Upper lobe of left lung (tissue), 6 donors: ENCODE data around the gene KRTAP9-7. TPM values are rescaled to one million over a fixed set of nuclear protein-coding genes. Genes with fewer than 3 reads are reported as not detected.

Experiments
- ATAC-seq, 2 donors: fragments of 200-7000 bp; cut with Tn5 transposase; one replicate each; pipeline ENCODE4 v1.9.1; 2022; ENCODE audit warnings: mild to moderate bottlenecking in 2 of 2, moderate library complexity in 2 of 2; ENCODE audit not compliant: low FRiP score in 2 of 2
- DNase-seq, 2 donors: peaks; one replicate each; pipeline ENCODE4 v3.0.0-alpha.2; 2019 to 2020
- H3K27ac ChIP-seq, 4 donors: fragments of 200-600 bp; sonication (generic); one replicate each; pipeline ENCODE4 v1.5.1; 2016 to 2019
- H3K27me3 ChIP-seq, 4 donors: fragments of 200-600 bp; sonication (generic); one replicate each; pipeline ENCODE4 v1.5.1; 2017 to 2019
- H3K36me3 ChIP-seq, 4 donors: fragments of 200-600 bp; sonication (generic); one replicate each; pipeline ENCODE4 v1.5.1; 2016 to 2019
- H3K4me1 ChIP-seq, 4 donors: fragments of 200-600 bp; sonication (generic); one replicate each; pipeline ENCODE4 v1.5.1; 2018 to 2019
- H3K4me3 ChIP-seq, 4 donors: fragments of 200-600 bp; sonication (generic); one replicate each; pipeline ENCODE4 v1.5.1; 2017 to 2019; ENCODE audit warnings: mild to moderate bottlenecking in 2 of 4, moderate library complexity in 1 of 4
- H3K9me3 ChIP-seq, 4 donors: fragments of 200-600 bp; sonication (generic); one replicate each; pipeline ENCODE4 v1.5.1; 2018 to 2019
- EP300 ChIP-seq, 4 donors: sonication (generic); formaldehyde crosslinking; IDR thresholded peaks; one replicate each; pipeline ENCODE4 v1.5.1; 2017; ENCODE audit warnings: antibody characterized with exemption in 4 of 4, control low read depth in 2 of 4
- POLR2A ChIP-seq, 4 donors: fragments of 450-650 bp; IDR thresholded peaks; one replicate each; pipeline ENCODE4 v1.5.1; 2016 to 2017; ENCODE audit warnings: antibody characterized with exemption in 4 of 4, mild to moderate bottlenecking in 2 of 4
- POLR2AphosphoS5 ChIP-seq, 2 donors: sonication (generic); formaldehyde crosslinking; IDR thresholded peaks; one replicate each; pipeline ENCODE4 v1.5.1; 2017; ENCODE audit warnings: antibody characterized with exemption in 2 of 2
- WGBS, 2 donors: methylation state at CpG; one replicate each; pipeline ENCODE4 v1.1.5; 2017 to 2018; 5-methylcytosine and 5-hydroxymethylcytosine counted together
- total RNA-seq, 6 donors: library from RNA; depleted of rRNA in 4 of 6; stranded (reverse); fragments of >200 nt in 4 of 6; gene quantifications; one replicate each; pipeline versions ENCODE4 v1.1.0 to v1.2.1, GENCODE V29; 2016 to 2021
- TF ChIP-seq, protein P1 (sequence below), 6 experiments: fragments of 450-650 bp in 4 of 6; fragments of 200-600 bp in 2 of 6; sonication (generic) in 2 of 6; IDR thresholded peaks; one replicate each; pipeline ENCODE4 v1.5.1; 2016 to 2019; ENCODE audit warnings: antibody characterized with exemption in 6 of 6
- donor health status: DM: no; HTN: no; CAD: no; lungs with moderate emphysema.
- donor health status: DM: no; HTN: yes; CAD: no; lungs with severe emphysema.

Gene KRTAP9-7
- total RNA-seq, 6 donors from 2014 or later, result not detected

DNA sequence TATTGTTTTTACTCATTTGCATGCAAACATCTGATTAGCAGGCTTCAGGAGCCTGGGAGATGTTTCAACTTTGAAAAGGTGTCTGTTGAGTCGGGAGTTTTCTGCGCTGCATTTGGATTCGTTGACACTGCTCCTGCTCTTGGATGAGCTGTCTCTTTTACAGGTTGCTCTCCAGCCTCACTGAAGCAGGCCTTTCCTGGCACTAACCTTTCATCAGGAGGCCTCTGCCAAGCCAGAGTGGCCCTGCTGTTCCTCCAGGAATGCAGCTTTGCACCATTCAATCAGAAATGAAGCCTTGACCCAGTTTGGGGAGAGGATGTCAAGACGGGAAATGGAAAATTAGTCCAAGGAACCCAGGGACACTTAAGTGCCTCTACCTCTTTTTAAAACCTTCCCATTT lies 27.5 kb downstream of the KRTAP9-7 start:
- no peak for DNase-seq
- no peaks in the 10 kb centered on the region for H3K27me3 ChIP-seq
- WGBS, 2 donors, result 88% methylated on average over 4 of the region's 4 CpGs
- H3K4me1 ChIP-seq, result peaks cover 0 to 6% (median under 1%) of the 10 kb centered on the region in 4 donors
- TF ChIP-seq, protein P1, sequence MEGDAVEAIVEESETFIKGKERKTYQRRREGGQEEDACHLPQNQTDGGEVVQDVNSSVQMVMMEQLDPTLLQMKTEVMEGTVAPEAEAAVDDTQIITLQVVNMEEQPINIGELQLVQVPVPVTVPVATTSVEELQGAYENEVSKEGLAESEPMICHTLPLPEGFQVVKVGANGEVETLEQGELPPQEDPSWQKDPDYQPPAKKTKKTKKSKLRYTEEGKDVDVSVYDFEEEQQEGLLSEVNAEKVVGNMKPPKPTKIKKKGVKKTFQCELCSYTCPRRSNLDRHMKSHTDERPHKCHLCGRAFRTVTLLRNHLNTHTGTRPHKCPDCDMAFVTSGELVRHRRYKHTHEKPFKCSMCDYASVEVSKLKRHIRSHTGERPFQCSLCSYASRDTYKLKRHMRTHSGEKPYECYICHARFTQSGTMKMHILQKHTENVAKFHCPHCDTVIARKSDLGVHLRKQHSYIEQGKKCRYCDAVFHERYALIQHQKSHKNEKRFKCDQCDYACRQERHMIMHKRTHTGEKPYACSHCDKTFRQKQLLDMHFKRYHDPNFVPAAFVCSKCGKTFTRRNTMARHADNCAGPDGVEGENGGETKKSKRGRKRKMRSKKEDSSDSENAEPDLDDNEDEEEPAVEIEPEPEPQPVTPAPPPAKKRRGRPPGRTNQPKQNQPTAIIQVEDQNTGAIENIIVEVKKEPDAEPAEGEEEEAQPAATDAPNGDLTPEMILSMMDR (IDR thresholded peaks at IDR 0.05), result no peak
- no peak for TF ChIP-seq POLR2A (IDR thresholded peaks at IDR 0.05)
- ATAC-seq, result no peak
- no peak overlapping the region for H3K4me3 ChIP-seq
- H3K9me3 ChIP-seq, result no peaks in the 10 kb centered on the region
- no peak overlapping the region for H3K27ac ChIP-seq
- H3K36me3 ChIP-seq, result no peaks in the 10 kb centered on the region

DNA sequence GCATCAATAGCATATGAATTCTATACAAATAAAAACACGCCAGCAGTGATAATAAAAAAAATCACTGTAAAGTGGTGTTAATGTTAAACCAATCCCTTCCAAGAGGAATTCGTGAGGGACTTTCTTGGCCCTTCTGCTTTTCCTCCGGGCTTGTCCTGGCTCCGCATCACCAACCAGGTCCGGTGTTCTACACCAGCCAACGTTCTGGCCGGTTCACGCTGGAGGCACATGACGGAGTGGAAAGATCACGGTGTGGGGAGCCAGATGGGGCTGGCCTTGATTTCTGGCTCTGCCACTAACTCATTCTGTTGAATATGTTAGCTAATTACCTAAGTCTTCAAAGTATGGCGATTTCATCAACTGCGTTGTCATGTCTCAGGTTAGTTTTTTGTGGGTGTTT lies 28.6 kb downstream of the KRTAP9-7 start:
- H3K4me3 ChIP-seq, result no peak overlapping the region
- H3K27me3 ChIP-seq, result no peaks in the 10 kb centered on the region
- 77 to 86% methylated on average over 12 of the region's 12 CpGs for WGBS, 2 donors
- H3K9me3 ChIP-seq, result no peaks in the 10 kb centered on the region
- no peak for ATAC-seq
- TF ChIP-seq POLR2A (IDR thresholded peaks at IDR 0.05) (no peak), POLR2AphosphoS5 (IDR thresholded peaks at IDR 0.05) (no peak), EP300 (IDR thresholded peaks at IDR 0.05) (no peak)
- TF ChIP-seq, protein P1 (IDR thresholded peaks at IDR 0.05), result no peak
- H3K27ac ChIP-seq, result no peak overlapping the region
- DNase-seq, result no peak
- no peaks in the 10 kb centered on the region for H3K36me3 ChIP-seq
- H3K4me1 ChIP-seq, result peaks cover 0 to 13% (median 2%) of the 10 kb centered on the region in 4 donors

DNA sequence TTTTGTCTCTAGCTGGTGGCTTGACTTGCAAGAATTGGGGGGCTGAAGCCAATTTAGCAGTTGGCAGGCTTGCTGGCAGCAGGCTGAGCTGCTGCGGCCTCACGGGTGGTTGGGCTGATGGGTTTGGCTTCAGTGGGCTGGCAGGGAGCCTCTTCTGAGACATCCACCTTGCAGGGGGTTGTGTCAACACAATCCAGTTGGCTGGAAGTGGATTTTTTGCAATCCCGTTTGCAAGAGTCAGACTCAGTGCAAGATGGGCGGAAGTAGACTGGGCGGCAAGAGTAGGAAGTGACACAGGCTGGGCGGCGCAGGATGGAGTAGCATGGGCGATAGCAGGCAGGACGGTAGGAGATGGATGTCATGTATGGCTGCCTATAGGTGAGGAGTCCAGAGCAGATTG lies 32.1 kb downstream of the KRTAP9-7 start:
- Histone ChIP-seq H3K36me3 (no peaks in the 10 kb centered on the region), H3K27me3 (no peaks in the 10 kb centered on the region), H3K4me1 (peaks cover 0 to 13% (median 2%) of the 10 kb centered on the region in 4 donors), H3K27ac (peak overlapping the region in 2 of 4 donors; percentile 26 to 53), H3K9me3 (no peaks in the 10 kb centered on the region), H3K4me3 (no peak overlapping the region)
- 72 to 79% methylated on average over 6 to 9 of the region's 9 CpGs for WGBS, 2 donors
- TF ChIP-seq POLR2AphosphoS5 (IDR thresholded peaks at IDR 0.05), result no peak
- no peak for TF ChIP-seq EP300 (IDR thresholded peaks at IDR 0.05)
- TF ChIP-seq, protein P1 (IDR thresholded peaks at IDR 0.05), result no peak
- no peak for TF ChIP-seq POLR2A (IDR thresholded peaks at IDR 0.05)
- ATAC-seq, result peak; percentile 48 to 68
- peak in 1 of 2 donors; percentile 49 for DNase-seq

DNA sequence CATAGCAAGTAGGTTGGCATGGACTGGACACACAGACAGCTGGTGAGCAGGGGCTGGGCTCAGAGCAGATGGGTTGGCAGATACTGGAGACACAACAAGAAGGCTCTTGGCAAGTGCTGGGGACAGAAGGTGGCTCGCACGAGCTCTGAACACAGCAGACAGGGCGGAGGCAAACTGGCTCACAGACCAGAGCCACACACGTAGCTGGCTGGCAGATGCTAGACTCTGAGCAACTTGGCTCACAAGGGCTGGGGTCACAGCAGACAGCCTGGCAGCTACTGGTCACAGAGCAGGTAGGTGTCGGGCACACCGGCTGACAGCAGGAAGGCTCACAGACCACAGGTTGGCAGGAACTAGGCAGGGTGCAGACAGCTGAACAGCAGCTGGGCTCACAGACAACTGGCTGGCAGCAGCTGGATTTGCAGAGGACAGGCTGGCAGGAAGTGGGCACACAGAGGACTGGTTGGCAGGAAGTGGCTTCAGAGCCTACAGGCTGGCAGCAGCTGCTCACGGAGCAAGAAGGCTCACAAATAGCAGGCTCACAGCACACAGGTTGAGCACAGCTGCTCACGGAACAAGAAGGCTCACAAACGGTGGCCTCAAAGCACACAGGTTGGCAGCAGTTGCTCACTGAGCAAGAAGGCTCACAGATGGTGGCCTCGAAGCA lies 32.9 kb downstream of the KRTAP9-7 start:
- Histone ChIP-seq H3K4me1 (peaks cover 0 to 13% (median 2%) of the 10 kb centered on the region in 4 donors), H3K4me3 (peak overlapping the region in 1 of 4 donors; percentile 4), H3K27ac (peak overlapping the region; percentile 26 to 53 (median 38)), H3K9me3 (no peaks in the 10 kb centered on the region), H3K36me3 (no peaks in the 10 kb centered on the region), H3K27me3 (no peaks in the 10 kb centered on the region)
- 40 to 50% methylated on average over 3 to 10 of the region's 10 CpGs for WGBS, 2 donors
- TF ChIP-seq EP300 (IDR thresholded peaks at IDR 0.05) (no peak), POLR2A (IDR thresholded peaks at IDR 0.05) (no peak), POLR2AphosphoS5 (IDR thresholded peaks at IDR 0.05) (peak in 1 of 2 donors; percentile 11)
- TF ChIP-seq, protein P1 (IDR thresholded peaks at IDR 0.05), result no peak
- DNase-seq (peak in 1 of 2 donors; percentile 52), ATAC-seq (peak; percentile 49 to 78)

DNA sequence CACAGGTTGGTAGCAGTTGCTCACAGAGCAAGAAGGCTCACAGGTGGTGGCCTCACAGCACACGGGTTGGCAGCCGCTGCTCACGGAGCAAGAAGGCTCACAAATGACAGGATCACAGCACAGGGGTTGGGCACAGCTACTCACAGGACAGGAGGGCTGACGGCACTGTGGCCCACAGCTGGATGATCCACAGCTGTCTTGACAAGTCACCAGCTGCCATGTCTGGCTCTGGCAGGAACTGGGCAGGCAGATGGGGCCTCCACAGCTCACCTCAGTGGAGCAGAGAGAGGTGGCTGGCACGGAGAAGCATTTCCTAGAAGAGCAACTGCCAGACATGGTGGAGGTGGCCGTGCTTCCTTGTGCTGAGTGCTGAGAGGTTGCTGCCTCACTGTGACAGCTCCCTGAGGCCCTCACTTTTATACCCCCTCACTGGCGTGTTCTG lies 33.4 kb downstream of the KRTAP9-7 start, which contains the start of gene KRTAP16-1:
Gene KRTAP16-1, minus strand, starts transcription at position 392 of the 442 bp plus-strand sequence. Its CDS starts 56 bp downstream, at position 336.
- peaks cover 0 to 13% (median 2%) of the 10 kb centered on the region in 4 donors for H3K4me1 ChIP-seq
- ATAC-seq (peak in 1 of 2 donors; percentile 32), DNase-seq (no peak)
- WGBS, 2 donors, result 50 to 61% methylated on average over 4 to 7 of the region's 7 CpGs
- TF ChIP-seq EP300 (IDR thresholded peaks at IDR 0.05) (no peak), POLR2A (IDR thresholded peaks at IDR 0.05) (no peak), POLR2AphosphoS5 (IDR thresholded peaks at IDR 0.05) (no peak)
- TF ChIP-seq, protein P1 (IDR thresholded peaks at IDR 0.05), result no peak
- H3K4me3 ChIP-seq, result peak within 1 kb of the TSS in 1 of 4 donors; percentile 4
- H3K27ac ChIP-seq, result peak within 1 kb of the TSS; percentile 26 to 53 (median 38)
- no peaks in the 10 kb centered on the region for H3K36me3 ChIP-seq
- no peaks in the 10 kb centered on the region for H3K9me3 ChIP-seq
- H3K27me3 ChIP-seq, result no peaks in the 10 kb centered on the region
